ENCODE data around the gene LAMB1.

Gene LAMB1

GRCh38 chr7:107877731-107878382, 125.1 kb downstream of the LAMB1 start:
- DNase-seq (ENCODE audit: low spot score), result no peak

- no peak for DNase-seq (ENCODE audit: low spot score)
These were observed 126.0 kb downstream of the LAMB1 start for GRCh38 chr7:107876916-107877315.

GRCh38 chr7:107874605-107875446, 128.1 kb downstream of the LAMB1 start:
- DNase-seq (ENCODE audit: low spot score), result no peak

- no peak for DNase-seq (ENCODE audit: low spot score)
These were observed 128.8 kb downstream of the LAMB1 start for GRCh38 chr7:107874111-107874510.

Data from ecto neural progenitor cell (in vitro differentiated cells).